B cell (primary cell): ENCODE measurements around the gene BIRC7. TPM values are rescaled to one million over a fixed set of nuclear protein-coding genes. Genes with fewer than 3 reads are reported as not detected.

Experiments
- ATAC-seq: fragments of 200-7000 bp; cut with Tn5 transposase; one replicate; pipeline ENCODE4 v1.10.0; 2021; ENCODE audit warnings: low read depth, mild to moderate bottlenecking, moderate number of reproducible peaks, moderate library complexity
- CTCF ChIA-PET: fragments of 350-600 bp; sonication (Branson Sonifier 250); formaldehyde crosslinking; loops from one replicate; lab custom pipeline; 2021; ENCODE audit warnings: antibody characterized with exemption, inconsistent platforms; lab: Charles Lee
- POLR2A ChIA-PET: fragments of 350-600 bp; sonication (Branson Sonifier 250); formaldehyde crosslinking; loops from one replicate; lab custom pipeline; 2021; ENCODE audit warnings: antibody characterized with exemption; lab: Charles Lee
- DNase-seq: peaks from one replicate; pipeline ENCODE4 v3.0.0; 2013
- H2AFZ ChIP-seq: 2 replicates; pipeline ENCODE4 v1.6.1; 2012; ENCODE audit warnings: mild to moderate bottlenecking, low read depth, low read length; ENCODE audit not compliant: insufficient read depth, poor library complexity, severe bottlenecking
- H3K27ac ChIP-seq, 2 donors: 1 replicate in 1 of 2; 2 replicates in 1 of 2; pipeline ENCODE4 v1.5.1; 2012 to 2013; ENCODE audit warnings: low read length in 2 of 2, mild to moderate bottlenecking in 2 of 2, moderate library complexity in 1 of 2
- H3K27me3 ChIP-seq, 4 experiments: fragments of 200-600 bp in 1 of 4; sonication (generic) in 1 of 4; replicated peaks in 1 of 4; 1 replicate in 2 of 4; 2 replicates in 2 of 4; pipeline versions ENCODE4 v1.6.1 to v1.7.0; 2013 to 2016; ENCODE audit warnings: low read length in 3 of 4, mild to moderate bottlenecking in 2 of 4, mixed read lengths in 1 of 4, moderate library complexity in 1 of 4; ENCODE audit not compliant: insufficient read depth in 4 of 4, control insufficient read depth in 3 of 4; ENCODE audit errors: control extremely low read depth in 1 of 4
- H3K36me3 ChIP-seq, 2 experiments: replicated peaks in 1 of 2; 1 replicate in 1 of 2; 2 replicates in 1 of 2; pipeline versions ENCODE4 v1.6.1 to v1.7.1; 2013; ENCODE audit warnings: low read length in 1 of 2; ENCODE audit not compliant: insufficient read depth in 2 of 2, control insufficient read depth in 1 of 2; ENCODE audit errors: control extremely low read depth in 1 of 2, extremely low read depth in 1 of 2
- H3K4me1 ChIP-seq, 2 donors: fragments of 200-600 bp in 1 of 2; sonication (generic) in 1 of 2; 1 replicate in 1 of 2; 2 replicates in 1 of 2; pipeline versions ENCODE4 v1.5.1 to v1.6.1; 2013 to 2017; ENCODE audit warnings: low read length in 2 of 2; ENCODE audit not compliant: control insufficient read depth in 2 of 2, insufficient read depth in 2 of 2
- H3K4me2 ChIP-seq: replicated peaks from 2 replicates; pipeline ENCODE3; 2012; ENCODE audit warnings: mild to moderate bottlenecking, low read depth, low read length; ENCODE audit not compliant: poor library complexity, severe bottlenecking
- H3K4me3 ChIP-seq, 5 experiments: fragments of 200-600 bp in 1 of 5; sonication (generic) in 1 of 5; 1 replicate in 3 of 5; 2 replicates in 2 of 5; pipeline versions ENCODE4 v1.5.1 to v1.7.0; 2011 to 2016; ENCODE audit warnings: low read length in 4 of 5, mild to moderate bottlenecking in 4 of 5, low read depth in 2 of 5, control low read depth in 1 of 5, moderate library complexity in 1 of 5; ENCODE audit not compliant: insufficient read depth in 1 of 5; ENCODE audit errors: control extremely low read depth in 1 of 5, extremely low read depth in 1 of 5
- H3K79me2 ChIP-seq: fragments of 200-600 bp; sonication (generic); one replicate; pipeline ENCODE4 v1.6.0; 2016; ENCODE audit warnings: low read length; ENCODE audit not compliant: control insufficient read depth, insufficient read depth
- H3K9ac ChIP-seq: fragments of 200-600 bp; sonication (generic); 2 replicates; pipeline ENCODE4 v1.6.1; 2017; ENCODE audit warnings: mild to moderate bottlenecking, low read length, moderate library complexity
- H3K9me3 ChIP-seq, 3 donors: one replicate each; pipeline versions ENCODE4 v1.6.1 to v1.7.1; 2013; ENCODE audit warnings: low read length in 2 of 3; ENCODE audit not compliant: control insufficient read depth in 2 of 3, insufficient read depth in 1 of 3; ENCODE audit errors: control extremely low read depth in 1 of 3
- H4K20me1 ChIP-seq: 2 replicates; pipeline ENCODE4 v1.6.0; 2012; ENCODE audit warnings: mild to moderate bottlenecking, low read length; ENCODE audit not compliant: insufficient read depth, control insufficient read depth, poor library complexity, severe bottlenecking
- H3K27ac Mint-ChIP-seq: one replicate; pipeline ENCODE4 v1.8.0; 2021; ENCODE audit warnings: mixed read lengths
- H3K27me3 Mint-ChIP-seq: one replicate; pipeline ENCODE4 v1.8.0; 2021; ENCODE audit warnings: mixed read lengths
- H3K4me1 Mint-ChIP-seq: one replicate; pipeline ENCODE4 v1.8.0; 2021; ENCODE audit warnings: mixed read lengths
- H3K4me3 Mint-ChIP-seq: one replicate; pipeline ENCODE4 v1.8.0; 2021; ENCODE audit warnings: mixed read lengths
- H3K9me3 Mint-ChIP-seq: one replicate; pipeline ENCODE4 v1.8.0; 2022; ENCODE audit warnings: mixed read lengths; ENCODE audit not compliant: insufficient read depth
- EZH2 ChIP-seq: IDR thresholded peaks from 2 replicates; pipeline ENCODE4 v1.6.1; 2012; ENCODE audit warnings: borderline replicate concordance, low read depth, mild to moderate bottlenecking, moderate library complexity, low read length; ENCODE audit not compliant: insufficient read depth, poor library complexity, severe bottlenecking
- WGBS: methylation state at CpG from one replicate; pipeline ENCODE4 v1.1.5; 2013; ENCODE audit warnings: missing lambda C conversion rate; ENCODE audit not compliant: insufficient coverage; 5-methylcytosine and 5-hydroxymethylcytosine counted together
- intact Hi-C: fragments of 100-400 bp; cut with micrococcal nuclease; formaldehyde crosslinking; loops from one replicate; pipeline ENCODE4 v1.10.0; 2022
- polyA plus RNA-seq: library from polyadenylated mRNA; depleted of rRNA; stranded (reverse); fragments of >200 nt; gene quantifications from 2 replicates; pipeline ENCODE4 v1.2.3, GENCODE V29; 2012
- total RNA-seq, 2 donors: library from RNA; stranded (reverse); fragments of 120-200 nt in 1 of 2; gene quantifications; 1 replicate in 1 of 2; 2 replicates in 1 of 2; pipeline versions ENCODE4 v1.2.3 to v1.2.4, GENCODE V29; 2013 to 2022
- TF ChIP-seq, protein P1 (sequence below): fragments of 200-600 bp; IDR thresholded peaks from one replicate; pipeline ENCODE4 v1.8.0; 2022; ENCODE audit warnings: antibody characterized with exemption, mild to moderate bottlenecking

BIRC7 gene
- total and polyA plus RNA-seq, 2 donors (not counting 1 experiment from before 2014, with no cell fraction given) = 0.12 TPM; not detected in 1

DNA sequence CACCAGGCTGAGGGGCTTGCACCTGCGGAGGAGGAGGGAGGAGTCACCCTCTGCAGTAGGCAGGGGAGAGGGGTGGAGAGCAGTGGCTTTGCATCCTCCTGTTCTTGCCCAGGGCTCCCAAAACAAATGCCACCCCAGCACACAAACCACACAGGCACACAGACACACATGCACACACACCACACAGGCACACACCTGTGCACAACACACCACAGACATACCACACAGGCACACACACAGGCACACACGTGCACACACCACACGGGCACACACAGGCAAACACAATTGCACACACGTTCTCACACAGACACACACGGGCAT, 46.4 kb upstream of the BIRC7 start:
- Histone ChIP-seq H3K4me2 (no peak overlapping the region), H2AFZ (no peak overlapping the region), H3K79me2 (peaks cover 5% of the 10 kb centered on the region), H4K20me1 (peaks cover 4% of the 10 kb centered on the region), H3K27me3 (no peaks in the 10 kb centered on the region), H3K36me3 (peaks cover 0 to 2% of the 10 kb centered on the region in 2 experiments), H3K27ac (no peak overlapping the region), H3K4me1 (no peaks in the 10 kb centered on the region), H3K4me3 (no peak overlapping the region), H3K9ac (no peak overlapping the region), H3K9me3 (no peaks in the 10 kb centered on the region)
- CTCF ChIA-PET = no interaction called here
- no peak for TF ChIP-seq EZH2
- TF ChIP-seq, protein P1, sequence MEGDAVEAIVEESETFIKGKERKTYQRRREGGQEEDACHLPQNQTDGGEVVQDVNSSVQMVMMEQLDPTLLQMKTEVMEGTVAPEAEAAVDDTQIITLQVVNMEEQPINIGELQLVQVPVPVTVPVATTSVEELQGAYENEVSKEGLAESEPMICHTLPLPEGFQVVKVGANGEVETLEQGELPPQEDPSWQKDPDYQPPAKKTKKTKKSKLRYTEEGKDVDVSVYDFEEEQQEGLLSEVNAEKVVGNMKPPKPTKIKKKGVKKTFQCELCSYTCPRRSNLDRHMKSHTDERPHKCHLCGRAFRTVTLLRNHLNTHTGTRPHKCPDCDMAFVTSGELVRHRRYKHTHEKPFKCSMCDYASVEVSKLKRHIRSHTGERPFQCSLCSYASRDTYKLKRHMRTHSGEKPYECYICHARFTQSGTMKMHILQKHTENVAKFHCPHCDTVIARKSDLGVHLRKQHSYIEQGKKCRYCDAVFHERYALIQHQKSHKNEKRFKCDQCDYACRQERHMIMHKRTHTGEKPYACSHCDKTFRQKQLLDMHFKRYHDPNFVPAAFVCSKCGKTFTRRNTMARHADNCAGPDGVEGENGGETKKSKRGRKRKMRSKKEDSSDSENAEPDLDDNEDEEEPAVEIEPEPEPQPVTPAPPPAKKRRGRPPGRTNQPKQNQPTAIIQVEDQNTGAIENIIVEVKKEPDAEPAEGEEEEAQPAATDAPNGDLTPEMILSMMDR = no peak
- no peaks in the 10 kb centered on the region for H3K4me1 Mint-ChIP-seq
- no peak overlapping the region for H3K4me3 Mint-ChIP-seq
- 83% methylated on average over 4 of the region's 5 CpGs for WGBS
- no peak for DNase-seq
- no peaks in the 10 kb centered on the region for H3K27me3 Mint-ChIP-seq
- POLR2A ChIA-PET = no interaction called here
- H3K9me3 Mint-ChIP-seq = no peaks in the 10 kb centered on the region
- intact Hi-C loops = no loop called here
- H3K27ac Mint-ChIP-seq = no peak overlapping the region
- no peak for ATAC-seq

DNA sequence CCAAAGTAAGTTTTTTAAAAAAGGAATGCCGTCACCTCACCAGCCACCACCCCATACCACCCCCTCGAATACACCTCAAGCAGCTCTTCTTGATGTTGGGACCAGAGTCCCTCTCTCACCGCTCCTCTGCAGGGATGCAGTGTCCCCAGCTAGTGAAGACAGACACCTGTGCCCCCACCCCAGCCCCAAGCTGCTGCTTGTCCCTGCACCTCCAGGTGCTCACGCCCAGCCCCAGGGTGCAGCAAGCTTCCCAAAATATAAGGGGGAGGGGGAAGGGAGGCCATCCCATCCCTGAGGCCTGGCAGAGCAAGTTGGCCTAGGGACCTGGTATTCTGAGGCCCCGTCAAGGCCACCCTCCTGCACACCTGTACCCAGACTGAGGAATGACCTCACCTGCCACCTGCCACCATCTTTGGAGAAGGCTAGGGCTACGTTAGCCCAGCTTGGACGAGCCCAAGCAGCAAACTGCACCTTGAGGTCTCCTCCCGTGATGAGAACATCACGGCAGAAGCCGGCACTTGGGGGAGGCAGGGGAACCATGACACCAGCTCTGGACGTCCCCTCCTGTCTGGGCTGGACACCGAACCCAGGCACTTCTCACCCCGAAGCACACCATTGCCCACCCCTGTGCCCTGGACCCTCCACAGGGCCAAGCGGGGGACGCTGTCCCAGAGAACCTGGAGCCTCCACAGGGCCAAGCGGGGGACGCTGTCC, 45.7 kb upstream of the BIRC7 start:
- H3K4me3 Mint-ChIP-seq = no peak overlapping the region
- H3K27me3 Mint-ChIP-seq = no peaks in the 10 kb centered on the region
- peaks cover 4% of the 10 kb centered on the region for H4K20me1 ChIP-seq
- no peaks in the 10 kb centered on the region for H3K4me1 ChIP-seq
- peaks cover 5% of the 10 kb centered on the region for H3K79me2 ChIP-seq
- DNase-seq (no peak), ATAC-seq (no peak)
- POLR2A ChIA-PET = no interaction called here
- H3K27ac ChIP-seq = no peak overlapping the region
- no peak overlapping the region for H3K4me3 ChIP-seq
- CTCF ChIA-PET = no interaction called here
- TF ChIP-seq, protein P1 = no peak
- no peak for TF ChIP-seq EZH2
- no peaks in the 10 kb centered on the region for H3K4me1 Mint-ChIP-seq
- intact Hi-C loops = no loop called here
- no peaks in the 10 kb centered on the region for H3K27me3 ChIP-seq
- WGBS = 86% methylated on average over 14 of the region's 17 CpGs
- no peak overlapping the region for H3K9ac ChIP-seq
- no peaks in the 10 kb centered on the region for H3K9me3 ChIP-seq
- H3K4me2 ChIP-seq = no peak overlapping the region
- H3K27ac Mint-ChIP-seq = no peak overlapping the region
- no peaks in the 10 kb centered on the region for H3K9me3 Mint-ChIP-seq
- H2AFZ ChIP-seq = no peak overlapping the region
- peaks cover 0 to 5% of the 10 kb centered on the region in 2 experiments for H3K36me3 ChIP-seq
